ENCODE results near the gene REST. TPM values are rescaled to one million over a fixed set of nuclear protein-coding genes. Genes with fewer than 3 reads are reported as not detected.
A peak's percentile ranks its signal among the peaks of the same experiment; 100 is the strongest.
"Not testable (repeated sequence)": the region's sequence is repeated elsewhere in the genome, so short reads cannot be mapped to it uniquely, and the experiment has no call there.

The REST gene
- total RNA-seq, result 10 to 100 TPM in 5 of 8 experiments, 1 to 10 TPM in 3; 7.1 to 45.6 (median 19.0) TPM

DNA sequence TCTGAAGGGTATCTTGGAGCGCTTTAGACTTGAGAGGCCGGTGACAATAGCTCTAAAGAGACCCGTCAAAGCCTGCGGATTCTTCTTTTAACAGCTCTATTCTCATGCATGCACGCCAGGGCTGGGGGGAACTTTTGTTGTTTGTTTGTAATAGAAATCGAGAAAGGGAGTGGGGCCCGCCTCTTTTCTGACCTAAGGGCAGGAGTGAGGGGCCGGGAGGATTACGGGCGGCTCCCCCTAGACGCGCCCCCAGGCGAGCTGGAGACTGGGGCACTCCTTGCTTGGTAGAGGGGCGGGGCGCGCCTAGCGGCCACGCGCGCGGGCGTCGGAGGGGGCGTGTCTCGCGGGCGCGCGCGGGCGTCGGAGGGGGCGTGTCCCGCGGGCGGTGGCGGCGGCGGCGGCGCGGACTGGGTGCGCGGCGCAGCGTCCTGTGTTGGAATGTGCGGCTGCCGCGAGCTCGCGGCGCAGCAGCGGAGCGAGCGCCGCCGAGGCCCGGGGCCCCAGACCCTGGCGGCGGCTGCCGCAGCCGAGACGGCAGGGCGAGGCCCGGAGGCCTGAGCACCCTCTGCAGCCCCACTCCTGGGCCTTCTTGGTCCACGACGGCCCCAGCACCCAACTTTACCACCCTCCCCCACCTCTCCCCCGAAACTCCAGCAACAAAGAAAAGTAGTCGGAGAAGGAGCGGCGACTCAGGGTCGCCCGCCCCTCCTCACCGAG lies at the start of gene REST:
REST (plus strand) TSS at position 412 of the 717 bp plus-strand sequence. CDS start 2,739 bp downstream, outside the sequence.
- 0 to 7% (median 2%) methylated on average over 1 to 5 of the region's 74 CpGs; no CpG with 5 or more reads in 4 of the 10 experiments for WGBS, 10 experiments
- peak within 1 kb of the TSS; percentile 68 to 93 (median 89) for H3K4me3 ChIP-seq
- peak; percentile 54 to 79 (median 72) for ATAC-seq (replicated peaks in 6 of 8)
- H3K4me1 ChIP-seq (replicated peaks in 1 of 2), result peaks cover 0 to 9% of the 10 kb centered on the region in 2 donors
- in situ Hi-C loops (cut with MboI; ENCODE audit: low pct_unique_long_range_greater_than_20kb in 2 of 9, low sequenced_read_pairs in 9 of 9, unreplicated experiment in 9 of 9), result no loop called here
- H3K27ac ChIP-seq, result peak within 1 kb of the TSS; percentile 40 to 77

GRCh38 chr4:56859841-56860240 lies 47.9 kb upstream of the REST start:
- in situ Hi-C loops (cut with MboI; ENCODE audit: low pct_unique_long_range_greater_than_20kb in 2 of 9, low sequenced_read_pairs in 9 of 9, unreplicated experiment in 9 of 9), result no loop called here
- WGBS, 10 experiments, result 40 to 100% (median 93%) methylated on average over 1 to 5 of the region's 5 CpGs

DNA sequence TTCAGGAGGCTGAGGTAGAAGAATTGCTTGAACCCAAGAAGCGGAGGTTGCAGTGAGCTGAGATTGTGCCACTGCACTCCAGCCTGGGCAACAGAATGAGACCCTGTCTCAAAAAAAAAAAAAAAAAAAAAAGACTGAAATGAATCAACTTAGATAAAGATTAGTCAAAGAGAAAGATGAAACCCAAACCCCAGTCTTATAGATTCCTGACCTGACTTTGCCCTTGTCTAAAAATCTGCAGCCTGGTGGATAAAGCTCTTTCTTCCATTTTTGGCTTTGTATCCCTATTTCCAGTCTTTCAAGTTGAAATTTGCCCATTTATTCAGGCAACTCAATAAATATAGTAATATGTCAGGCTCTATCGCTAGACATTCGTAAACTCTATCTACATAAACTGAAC lies 46.9 kb upstream of the REST start:
- Histone ChIP-seq H3K4me1 (replicated peaks in 1 of 2) (no peaks in the 10 kb centered on the region), H3K27ac (no peak overlapping the region), H3K4me3 (no peak overlapping the region)
- WGBS, 10 experiments, result 52 to 100% (median 89%) methylated on average over 1 to 3 of the region's 3 CpGs; no CpG with 5 or more reads in 3 of the 10 experiments
- in situ Hi-C loops (cut with MboI; ENCODE audit: low pct_unique_long_range_greater_than_20kb in 2 of 9, low sequenced_read_pairs in 9 of 9, unreplicated experiment in 9 of 9), result no loop called here
- ATAC-seq (replicated peaks in 6 of 8), result no peak

More at GRCh38 chr4:56859841-56860240, 47.9 kb upstream of the REST start:
- Histone ChIP-seq H3K27ac (no peak overlapping the region), H3K4me3 (no peak overlapping the region), H3K4me1 (replicated peaks in 1 of 2) (no peaks in the 10 kb centered on the region)
- ATAC-seq (replicated peaks in 6 of 8), result no peak

DNA sequence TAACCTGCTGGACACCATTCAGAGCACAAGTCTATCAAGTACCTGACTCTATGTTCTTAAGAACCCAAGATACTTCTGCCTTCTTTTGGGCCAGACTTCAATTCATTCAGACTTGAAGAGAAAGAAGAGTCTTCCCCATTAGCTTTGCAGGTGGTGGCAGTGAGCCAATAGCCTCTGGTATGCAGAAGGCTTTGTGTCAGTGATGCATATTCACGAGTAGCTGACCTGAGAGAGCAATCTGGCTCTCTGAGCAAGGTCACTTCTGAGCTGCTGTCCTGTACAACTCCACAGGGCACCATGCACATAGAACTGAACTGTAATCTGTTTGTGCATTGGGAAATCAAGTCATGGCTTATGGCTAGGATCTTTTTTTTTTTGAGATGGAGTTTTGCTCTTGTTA lies 46.3 kb upstream of the REST start:
- in situ Hi-C loops (cut with MboI; ENCODE audit: low pct_unique_long_range_greater_than_20kb in 2 of 9, low sequenced_read_pairs in 9 of 9, unreplicated experiment in 9 of 9), result no loop called here
- H3K4me1 ChIP-seq (replicated peaks in 1 of 2), result no peaks in the 10 kb centered on the region
- H3K27ac ChIP-seq, result no peak overlapping the region
- ATAC-seq (replicated peaks in 6 of 8), result peak in 4 of 8 experiments; percentile 19 to 64 (median 40)
- H3K4me3 ChIP-seq, result no peak overlapping the region
- WGBS, 10 experiments, result 0 to 40% (median 33%) methylated on average over 1 of the region's 1 CpG; no CpG with 5 or more reads in 7 of the 10 experiments

- H3K4me1 ChIP-seq (replicated peaks in 1 of 2), result no peaks in the 10 kb centered on the region
- H3K4me3 ChIP-seq, result no peak overlapping the region
- no peak for ATAC-seq (replicated peaks in 6 of 8)
- no peak overlapping the region for H3K27ac ChIP-seq
- WGBS, 10 experiments, result 40 to 95% (median 92%) methylated on average over 1 to 5 of the region's 7 CpGs; no CpG with 5 or more reads in 4 of the 10 experiments
- in situ Hi-C loops (cut with MboI; ENCODE audit: low pct_unique_long_range_greater_than_20kb in 2 of 9, low sequenced_read_pairs in 9 of 9, unreplicated experiment in 9 of 9), result no loop called here
Observed at GRCh38 chr4:56863441-56864139, 44.1 kb upstream of the REST start.

DNA sequence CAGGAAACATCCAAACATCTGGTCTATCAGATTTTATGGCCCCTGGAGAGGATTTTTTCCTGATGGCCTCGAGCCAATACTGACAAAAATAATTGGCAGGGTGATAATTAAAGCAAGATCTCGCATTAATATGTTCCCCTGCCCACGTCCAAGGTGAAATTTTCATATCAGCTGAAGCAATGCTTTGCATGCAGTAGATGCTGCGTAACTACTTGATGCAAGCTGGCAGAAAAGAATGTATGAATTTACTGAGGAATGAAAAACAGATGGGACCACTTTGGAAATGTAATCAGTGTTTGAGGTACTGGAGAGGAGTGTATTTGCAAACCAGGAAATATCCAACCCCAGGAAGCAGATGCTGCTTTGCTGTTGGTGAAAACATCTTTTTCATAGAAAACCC lies 36.8 kb upstream of the REST start:
- ATAC-seq (replicated peaks in 6 of 8), result peak; percentile 27 to 95 (median 46)
- 0 to 80% (median 38%) methylated on average over 1 to 4 of the region's 4 CpGs; no CpG with 5 or more reads in 1 of the 10 experiments for WGBS, 10 experiments
- peaks cover 4 to 8% of the 10 kb centered on the region in 2 donors for H3K4me1 ChIP-seq (replicated peaks in 1 of 2)
- H3K27ac ChIP-seq, result no peak overlapping the region
- H3K4me3 ChIP-seq, result no peak overlapping the region
- in situ Hi-C loops (cut with MboI; ENCODE audit: low pct_unique_long_range_greater_than_20kb in 2 of 9, low sequenced_read_pairs in 9 of 9, unreplicated experiment in 9 of 9), result no loop called here

- peaks cover 4 to 8% of the 10 kb centered on the region in 2 donors for H3K4me1 ChIP-seq (replicated peaks in 1 of 2)
- peak overlapping the region; percentile 18 to 23 for H3K27ac ChIP-seq
- peak; percentile 65 to 100 (median 97) for ATAC-seq (replicated peaks in 6 of 8)
- no peak overlapping the region for H3K4me3 ChIP-seq
- in situ Hi-C loops (cut with MboI; ENCODE audit: low pct_unique_long_range_greater_than_20kb in 2 of 9, low sequenced_read_pairs in 9 of 9, unreplicated experiment in 9 of 9), result no loop called here
- 4 to 55% (median 17%) methylated on average over 1 to 9 of the region's 10 CpGs; no CpG with 5 or more reads in 2 of the 10 experiments for WGBS, 10 experiments
Observed at GRCh38 chr4:56871371-56871866, 36.3 kb upstream of the REST start.

DNA sequence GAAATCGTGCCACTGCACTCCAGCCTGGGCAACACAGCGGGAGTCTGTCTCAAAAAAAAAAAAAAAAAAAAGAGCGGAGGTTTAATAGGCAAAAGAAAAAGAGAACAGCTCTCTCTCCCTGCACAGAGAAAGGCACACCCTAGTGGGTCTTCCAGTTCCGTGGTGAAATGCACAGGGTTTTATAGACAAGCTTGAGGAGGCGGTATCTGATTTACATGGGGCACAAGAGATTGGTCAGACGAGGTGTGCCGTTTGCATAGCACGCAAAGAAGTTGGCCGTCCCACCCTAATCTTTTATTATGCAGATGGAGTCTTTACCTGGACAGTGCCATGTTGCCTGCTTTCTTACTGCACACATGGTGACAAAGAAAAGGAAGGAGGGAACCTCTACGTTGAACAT lies 33.5 kb upstream of the REST start:
- no peak overlapping the region for H3K27ac ChIP-seq
- H3K4me3 ChIP-seq, result no peak overlapping the region
- H3K4me1 ChIP-seq (replicated peaks in 1 of 2), result peaks cover 4 to 8% of the 10 kb centered on the region in 2 donors
- in situ Hi-C loops (cut with MboI; ENCODE audit: low pct_unique_long_range_greater_than_20kb in 2 of 9, low sequenced_read_pairs in 9 of 9, unreplicated experiment in 9 of 9), result no loop called here
- 37 to 80% (median 58%) methylated on average over 1 to 10 of the region's 10 CpGs; no CpG with 5 or more reads in 2 of the 10 experiments for WGBS, 10 experiments
- peak in 1 of 8 experiments; percentile 51 for ATAC-seq (replicated peaks in 6 of 8)

- WGBS, 10 experiments, result 11 to 86% (median 74%) methylated on average over 3 to 6 of the region's 6 CpGs
- no peak for ATAC-seq (replicated peaks in 6 of 8)
- Histone ChIP-seq H3K4me1 (replicated peaks in 1 of 2) (peaks cover 4 to 8% of the 10 kb centered on the region in 2 donors), H3K27ac (no peak overlapping the region), H3K4me3 (no peak overlapping the region)
- in situ Hi-C loops (cut with MboI; ENCODE audit: low pct_unique_long_range_greater_than_20kb in 2 of 9, low sequenced_read_pairs in 9 of 9, unreplicated experiment in 9 of 9), result no loop called here
Observed at GRCh38 chr4:56874923-56875322, 32.8 kb upstream of the REST start.

- WGBS, 10 experiments, result 44 to 100% (median 100%) methylated on average over 1 to 3 of the region's 4 CpGs; no CpG with 5 or more reads in 6 of the 10 experiments
- no peak overlapping the region for H3K27ac ChIP-seq
- ATAC-seq (replicated peaks in 6 of 8), result no peak
- H3K4me3 ChIP-seq, result no peak overlapping the region
- H3K4me1 ChIP-seq (replicated peaks in 1 of 2), result peaks cover 3 to 4% of the 10 kb centered on the region in 2 donors
- in situ Hi-C loops (cut with MboI; ENCODE audit: low pct_unique_long_range_greater_than_20kb in 2 of 9, low sequenced_read_pairs in 9 of 9, unreplicated experiment in 9 of 9), result no loop called here
Observed at GRCh38 chr4:56876264-56876663, 31.4 kb upstream of the REST start.

DNA sequence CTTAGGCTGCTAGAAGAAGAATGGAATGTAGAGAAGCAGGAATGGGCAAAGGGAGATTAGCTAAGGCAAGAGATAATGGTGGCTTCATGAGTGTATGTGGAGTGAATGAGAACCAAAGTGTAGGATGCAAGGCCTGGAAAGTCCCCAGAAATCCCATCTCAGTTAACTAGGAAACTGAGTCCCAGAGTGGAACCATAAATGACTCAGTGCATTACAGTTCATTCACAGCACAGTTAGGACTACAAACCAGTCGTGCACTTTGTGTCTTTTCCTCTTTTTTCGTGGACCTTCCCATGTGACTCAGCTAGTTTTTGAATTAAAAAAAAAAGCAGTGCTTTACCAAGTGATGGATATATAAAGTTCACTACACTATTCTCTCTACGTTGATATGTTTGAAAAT lies 27.7 kb upstream of the REST start:
- ATAC-seq (replicated peaks in 6 of 8), result no peak
- Histone ChIP-seq H3K4me3 (no peak overlapping the region), H3K27ac (no peak overlapping the region), H3K4me1 (replicated peaks in 1 of 2) (peaks cover 0 to 3% of the 10 kb centered on the region in 2 donors)
- 0 to 93% (median 61%) methylated on average over 1 to 3 of the region's 3 CpGs; no CpG with 5 or more reads in 2 of the 10 experiments for WGBS, 10 experiments
- in situ Hi-C loops (cut with MboI; ENCODE audit: low pct_unique_long_range_greater_than_20kb in 2 of 9, low sequenced_read_pairs in 9 of 9, unreplicated experiment in 9 of 9), result no loop called here

DNA sequence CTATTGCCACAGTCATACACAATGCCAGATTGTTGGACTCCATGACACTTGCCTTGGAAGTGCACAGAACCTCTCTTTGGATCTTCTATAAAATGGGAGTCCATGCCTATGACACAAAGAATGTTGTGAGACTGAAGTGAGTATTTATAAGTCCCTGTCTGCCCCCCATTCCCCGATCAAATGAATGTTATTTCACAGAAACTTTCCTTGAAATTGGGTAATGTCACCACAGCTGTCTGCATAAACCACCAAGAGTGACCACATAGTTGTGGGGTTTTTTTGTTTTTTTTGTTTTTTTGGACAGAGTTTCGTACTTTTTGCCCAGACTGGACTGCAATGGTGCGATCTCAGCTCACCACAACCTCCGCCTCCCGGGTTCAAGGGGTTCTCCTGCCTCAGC lies 27.1 kb upstream of the REST start:
- ATAC-seq (replicated peaks in 6 of 8), result no peak
- Histone ChIP-seq H3K4me1 (replicated peaks in 1 of 2) (peaks cover 0 to 3% of the 10 kb centered on the region in 2 donors), H3K4me3 (no peak overlapping the region), H3K27ac (no peak overlapping the region)
- in situ Hi-C loops (cut with MboI; ENCODE audit: low pct_unique_long_range_greater_than_20kb in 2 of 9, low sequenced_read_pairs in 9 of 9, unreplicated experiment in 9 of 9), result no loop called here
- WGBS, 10 experiments, result 46 to 98% (median 78%) methylated on average over 1 to 5 of the region's 5 CpGs; no CpG with 5 or more reads in 2 of the 10 experiments

DNA sequence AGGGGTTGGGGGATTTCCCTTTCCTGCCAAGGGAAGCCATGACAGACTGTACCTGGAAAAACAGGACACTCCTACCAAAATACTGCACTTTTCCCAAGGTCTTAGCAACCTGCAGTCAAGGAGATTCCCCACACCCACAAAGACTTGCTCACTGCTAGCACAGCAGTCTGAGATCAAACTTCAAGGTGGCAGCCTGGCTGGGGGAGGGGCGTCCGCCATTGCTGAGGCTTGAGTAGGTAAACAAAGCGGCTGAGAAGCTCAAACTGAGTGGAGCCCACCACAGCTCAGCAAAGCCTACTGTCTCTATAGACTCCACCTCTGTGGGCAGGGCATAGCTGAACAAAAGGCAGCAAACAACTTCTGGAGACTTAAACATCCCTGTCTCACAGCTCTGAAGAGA lies 23.2 kb upstream of the REST start:
- H3K4me3 ChIP-seq; H3K27ac ChIP-seq; H3K4me1 ChIP-seq (replicated peaks in 1 of 2); in situ Hi-C loops (cut with MboI; ENCODE audit: low pct_unique_long_range_greater_than_20kb in 2 of 9, low sequenced_read_pairs in 9 of 9, unreplicated experiment in 9 of 9); ATAC-seq (replicated peaks in 6 of 8): not testable (repeated sequence)
- WGBS, 10 experiments, result 0 to 100% (median 64%) methylated on average over 1 to 3 of the region's 3 CpGs; no CpG with 5 or more reads in 7 of the 10 experiments

Measured in motor neuron (in vitro differentiated cells).